DMS153 (cell line): Measurements from ENCODE around the gene DMXL1.
A peak's percentile ranks its signal among the peaks of the same experiment; 100 is the strongest.

Experiments used
- DNase-seq: peaks from one replicate; lab custom pipeline; 2025; lab: John Stamatoyannopoulos, UW

DMXL1 gene

GRCh38 chr5:119070828-119071560 is at the start of gene DMXL1:
DMXL1 (plus strand) TSS chr5:119071087; CDS start chr5:119071570, 483 bp downstream.
- DNase-seq = peak; percentile 93

- no peak for DNase-seq
Measured at GRCh38 chr5:119021149-119021732, 49.6 kb upstream of the DMXL1 start.

GRCh38 chr5:119022017-119022745 is 48.7 kb upstream of the DMXL1 start:
- no peak for DNase-seq

- DNase-seq = no peak
Measured at GRCh38 chr5:119022773-119023172, 48.1 kb upstream of the DMXL1 start.

- DNase-seq = no peak
Measured at GRCh38 chr5:119028575-119028974, 42.3 kb upstream of the DMXL1 start.

GRCh38 chr5:119031011-119031886 is 39.6 kb upstream of the DMXL1 start:
- DNase-seq = no peak

- no peak for DNase-seq
Measured at GRCh38 chr5:119031905-119032304, 39.0 kb upstream of the DMXL1 start.

GRCh38 chr5:119032656-119033055 is 38.2 kb upstream of the DMXL1 start:
- no peak for DNase-seq

GRCh38 chr5:119033135-119033534 is 37.8 kb upstream of the DMXL1 start:
- DNase-seq = no peak

GRCh38 chr5:119036101-119036762 is 34.7 kb upstream of the DMXL1 start:
- no peak for DNase-seq

- DNase-seq = no peak
Measured at GRCh38 chr5:119037496-119038215, 33.2 kb upstream of the DMXL1 start.

- DNase-seq = no peak
Measured at GRCh38 chr5:119048246-119048645, 22.6 kb upstream of the DMXL1 start.

GRCh38 chr5:119049824-119050449 is 20.9 kb upstream of the DMXL1 start:
- no peak for DNase-seq

- no peak for DNase-seq
Measured at GRCh38 chr5:119054101-119054500, 16.8 kb upstream of the DMXL1 start.

- no peak for DNase-seq
Measured at GRCh38 chr5:119055294-119055693, 15.6 kb upstream of the DMXL1 start.

- no peak for DNase-seq
Measured at GRCh38 chr5:119058979-119059529, 11.8 kb upstream of the DMXL1 start.

GRCh38 chr5:119059740-119060255 is 11.1 kb upstream of the DMXL1 start:
- DNase-seq = no peak

- no peak for DNase-seq
Measured at GRCh38 chr5:119063579-119064379, 7.1 kb upstream of the DMXL1 start.

GRCh38 chr5:119067450-119067849 is 3.4 kb upstream of the DMXL1 start:
- DNase-seq = no peak
